AML-193 (cell line): ENCODE measurements around the gene GSTCD.
"Not testable (repeated sequence)": the region's sequence is repeated elsewhere in the genome, so short reads cannot be mapped to it uniquely, and the experiment has no call there.

ENCODE experiments used
- DNase-seq, 2 experiments: peaks; one replicate each; lab custom pipeline; 2025; lab: John Stamatoyannopoulos, UW

The GSTCD gene

GRCh38 chr4:105807496-105807895 lies 98.9 kb downstream of the GSTCD start:
- no peak for DNase-seq

- DNase-seq: no peak
These were observed 99.6 kb downstream of the GSTCD start for GRCh38 chr4:105808030-105808749.

- no peak for DNase-seq
These were observed 100.1 kb downstream of the GSTCD start for GRCh38 chr4:105808750-105809041.

GRCh38 chr4:105815701-105816100 lies 107.1 kb downstream of the GSTCD start:
- no peak for DNase-seq

GRCh38 chr4:105822061-105822460 lies 113.5 kb downstream of the GSTCD start:
- DNase-seq: no peak

- no peak for DNase-seq
These were observed 119.5 kb downstream of the GSTCD start for GRCh38 chr4:105828074-105828473.

- DNase-seq: no peak
These were observed 122.6 kb downstream of the GSTCD start for GRCh38 chr4:105831189-105831588.

- no peak for DNase-seq
These were observed 126.6 kb downstream of the GSTCD start for GRCh38 chr4:105835177-105835576.

- DNase-seq: no peak
These were observed 128.0 kb downstream of the GSTCD start for GRCh38 chr4:105836537-105836936.

- DNase-seq: no peak
These were observed 128.5 kb downstream of the GSTCD start for GRCh38 chr4:105837037-105837436.

GRCh38 chr4:105838082-105838481 lies 129.5 kb downstream of the GSTCD start:
- no peak for DNase-seq

- no peak for DNase-seq
These were observed 132.0 kb downstream of the GSTCD start for GRCh38 chr4:105840426-105841174.

GRCh38 chr4:105843941-105844340 lies 135.4 kb downstream of the GSTCD start:
- DNase-seq: no peak

- no peak for DNase-seq
These were observed 137.0 kb downstream of the GSTCD start for GRCh38 chr4:105845559-105845958.

GRCh38 chr4:105848359-105848758 lies 139.8 kb downstream of the GSTCD start:
- DNase-seq: not testable (repeated sequence)

- no peak for DNase-seq
These were observed 142.6 kb downstream of the GSTCD start for GRCh38 chr4:105851196-105851595.

GRCh38 chr4:105852230-105852629 lies 143.6 kb downstream of the GSTCD start:
- not testable (repeated sequence) for DNase-seq

- no peak for DNase-seq
These were observed 150.0 kb downstream of the GSTCD start for GRCh38 chr4:105858466-105859040.

- DNase-seq: no peak
These were observed 150.6 kb downstream of the GSTCD start for GRCh38 chr4:105859233-105859632.

GRCh38 chr4:105870963-105871362 lies 162.4 kb downstream of the GSTCD start:
- DNase-seq: no peak

- DNase-seq: no peak
These were observed 163.4 kb downstream of the GSTCD start for GRCh38 chr4:105871997-105872396.

- no peak for DNase-seq
These were observed 166.6 kb downstream of the GSTCD start for GRCh38 chr4:105875233-105875632.

- DNase-seq: no peak
These were observed 170.1 kb downstream of the GSTCD start for GRCh38 chr4:105878668-105879067.
